ENCODE results near the gene CDKL2.

The CDKL2 gene

GRCh38 chr4:75630174-75630936, at the start of gene CDKL2:
Gene CDKL2, minus strand, starts transcription at chr4:75630528. Its CDS starts 4,540 bp downstream, at chr4:75625988.
- H3K4me3 ChIP-seq (ENCODE audit: low read depth, low read length): no peak within 1 kb of the TSS
- no peak for DNase-seq (ENCODE audit: low read depth)

GRCh38 chr4:75678965-75679364, 48.6 kb upstream of the CDKL2 start:
- no peak overlapping the region for H3K4me3 ChIP-seq (ENCODE audit: low read depth, low read length)
- TF ChIP-seq POLR2A (IDR thresholded peaks at IDR 0.05; ENCODE audit: extremely low read depth, insufficient read length) (no peak), CTCF (IDR thresholded peaks at IDR 0.05; ENCODE audit: low read depth, low read length) (no peak), MAX (IDR thresholded peaks at IDR 0.05; ENCODE audit: low read depth, low read length) (no peak), MYC (IDR thresholded peaks at IDR 0.05; ENCODE audit: low read depth, low read length) (no peak)
- DNase-seq (ENCODE audit: low read depth): no peak

More at GRCh38 chr4:75630174-75630936, at the start of gene CDKL2:
- TF ChIP-seq POLR2A (IDR thresholded peaks at IDR 0.05; ENCODE audit: extremely low read depth, insufficient read length): no peak
- TF ChIP-seq CTCF (IDR thresholded peaks at IDR 0.05; ENCODE audit: low read depth, low read length): no peak
- no peak for TF ChIP-seq MAX (IDR thresholded peaks at IDR 0.05; ENCODE audit: low read depth, low read length)
- TF ChIP-seq MYC (IDR thresholded peaks at IDR 0.05; ENCODE audit: low read depth, low read length): no peak

- TF ChIP-seq POLR2A (IDR thresholded peaks at IDR 0.05; ENCODE audit: extremely low read depth, insufficient read length): no peak
- no peak for TF ChIP-seq MYC (IDR thresholded peaks at IDR 0.05; ENCODE audit: low read depth, low read length)
- TF ChIP-seq CTCF (IDR thresholded peaks at IDR 0.05; ENCODE audit: low read depth, low read length): no peak
- no peak for DNase-seq (ENCODE audit: low read depth)
- H3K4me3 ChIP-seq (ENCODE audit: low read depth, low read length): no peak overlapping the region
These were observed 48.1 kb upstream of the CDKL2 start for GRCh38 chr4:75678473-75678872.

GRCh38 chr4:75675004-75675531, 44.7 kb upstream of the CDKL2 start:
- H3K4me3 ChIP-seq (ENCODE audit: low read depth, low read length): no peak overlapping the region
- TF ChIP-seq POLR2A (IDR thresholded peaks at IDR 0.05; ENCODE audit: extremely low read depth, insufficient read length) (no peak), CTCF (IDR thresholded peaks at IDR 0.05; ENCODE audit: low read depth, low read length) (no peak), MYC (IDR thresholded peaks at IDR 0.05; ENCODE audit: low read depth, low read length) (no peak), MAX (IDR thresholded peaks at IDR 0.05; ENCODE audit: low read depth, low read length) (no peak)
- no peak for DNase-seq (ENCODE audit: low read depth)

GRCh38 chr4:75673959-75674328, 43.6 kb upstream of the CDKL2 start:
- DNase-seq (ENCODE audit: low read depth): no peak
- peak overlapping the region; percentile 84 for H3K4me3 ChIP-seq (ENCODE audit: low read depth, low read length)
- no peak for TF ChIP-seq MYC (IDR thresholded peaks at IDR 0.05; ENCODE audit: low read depth, low read length)
- TF ChIP-seq MAX (IDR thresholded peaks at IDR 0.05; ENCODE audit: low read depth, low read length): no peak
- TF ChIP-seq CTCF (IDR thresholded peaks at IDR 0.05; ENCODE audit: low read depth, low read length): no peak
- TF ChIP-seq POLR2A (IDR thresholded peaks at IDR 0.05; ENCODE audit: extremely low read depth, insufficient read length): no peak

Data from NB4 (cell line).